Colonic mucosa (tissue), 4 donors: Measurements from ENCODE around the gene EXOC3L2. TPM values are rescaled to one million over a fixed set of nuclear protein-coding genes. Genes with fewer than 3 reads are reported as not detected.
A peak's percentile ranks its signal among the peaks of the same experiment; 100 is the strongest.

Source experiments
- DNase-seq: peaks from one replicate; pipeline ENCODE4 v3.0.0-alpha.2; 2020
- H3K27ac ChIP-seq: fragments of 200-600 bp; one replicate; pipeline ENCODE4 v1.8.0; 2021
- H3K27me3 ChIP-seq: fragments of 200-600 bp; one replicate; pipeline ENCODE4 v1.8.0; 2021
- H3K36me3 ChIP-seq: fragments of 200-600 bp; one replicate; pipeline ENCODE4 v1.8.0; 2021
- H3K4me1 ChIP-seq: fragments of 200-600 bp; one replicate; pipeline ENCODE4 v1.8.0; 2021; ENCODE audit warnings: mild to moderate bottlenecking
- H3K4me3 ChIP-seq: fragments of 200-600 bp; one replicate; pipeline ENCODE4 v1.8.0; 2021
- H3K9ac ChIP-seq, 2 donors: one replicate each; pipeline ENCODE4 v1.7.0; 2013; ENCODE audit warnings: control low read depth in 2 of 2, low read depth in 2 of 2, low read length in 2 of 2
- H3K9me3 ChIP-seq: fragments of 200-600 bp; one replicate; pipeline ENCODE4 v1.8.0; 2021
- intact Hi-C: fragments of 100-400 bp; cut with DNase I; formaldehyde crosslinking; loops from one replicate; pipeline ENCODE4 v1.14.1; 2022
- total RNA-seq, 2 donors: library from RNA; stranded (reverse); fragmentation: NEBNext Ultra II Directional in 1 of 2; extraction: Animal tissue kit (Norgen Biotek cat#: 25700) in 1 of 2; gene quantifications; one replicate each; pipeline ENCODE4 v1.2.1, GENCODE V29; 2021
- TF ChIP-seq, protein P1 (sequence below): fragments of 200-600 bp; IDR thresholded peaks from one replicate; pipeline ENCODE4 v1.8.0; 2022; ENCODE audit warnings: antibody characterized with exemption, mild to moderate bottlenecking
- donor health status: healthy.
- donor health status: DM: no; HTN: no; CAD: no.
- donor health status: DM: no; HTN: no; CAD: no.

EXOC3L2 gene
- total RNA-seq, 2 donors from 2014 or later, result 1.4 to 1.6 TPM

DNA sequence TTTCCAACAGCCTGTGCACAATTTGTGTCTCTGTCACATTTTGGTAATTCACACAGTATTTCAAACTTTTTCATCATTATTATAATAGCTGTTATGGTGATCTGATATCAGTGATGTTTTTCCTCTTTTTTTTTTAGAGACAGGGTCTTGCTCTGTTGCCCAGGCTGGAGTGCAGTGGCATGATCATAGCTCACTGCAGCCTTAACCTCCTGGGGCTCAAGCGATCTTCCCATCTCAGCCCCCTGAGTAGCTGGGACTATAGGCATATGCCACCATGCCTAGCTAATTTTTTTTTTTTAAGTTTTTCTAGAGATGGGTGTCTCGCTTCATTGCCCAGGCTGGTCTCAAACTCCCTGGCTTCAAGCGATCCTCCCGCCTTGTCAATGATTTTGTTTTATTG lies 11.6 kb upstream of the EXOC3L2 start:
- intact Hi-C loops, result no loop called here
- H3K36me3 ChIP-seq, result no peaks in the 10 kb centered on the region
- TF ChIP-seq, protein P1, sequence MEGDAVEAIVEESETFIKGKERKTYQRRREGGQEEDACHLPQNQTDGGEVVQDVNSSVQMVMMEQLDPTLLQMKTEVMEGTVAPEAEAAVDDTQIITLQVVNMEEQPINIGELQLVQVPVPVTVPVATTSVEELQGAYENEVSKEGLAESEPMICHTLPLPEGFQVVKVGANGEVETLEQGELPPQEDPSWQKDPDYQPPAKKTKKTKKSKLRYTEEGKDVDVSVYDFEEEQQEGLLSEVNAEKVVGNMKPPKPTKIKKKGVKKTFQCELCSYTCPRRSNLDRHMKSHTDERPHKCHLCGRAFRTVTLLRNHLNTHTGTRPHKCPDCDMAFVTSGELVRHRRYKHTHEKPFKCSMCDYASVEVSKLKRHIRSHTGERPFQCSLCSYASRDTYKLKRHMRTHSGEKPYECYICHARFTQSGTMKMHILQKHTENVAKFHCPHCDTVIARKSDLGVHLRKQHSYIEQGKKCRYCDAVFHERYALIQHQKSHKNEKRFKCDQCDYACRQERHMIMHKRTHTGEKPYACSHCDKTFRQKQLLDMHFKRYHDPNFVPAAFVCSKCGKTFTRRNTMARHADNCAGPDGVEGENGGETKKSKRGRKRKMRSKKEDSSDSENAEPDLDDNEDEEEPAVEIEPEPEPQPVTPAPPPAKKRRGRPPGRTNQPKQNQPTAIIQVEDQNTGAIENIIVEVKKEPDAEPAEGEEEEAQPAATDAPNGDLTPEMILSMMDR, result no peak
- no peak overlapping the region for H3K4me3 ChIP-seq
- no peaks in the 10 kb centered on the region for H3K9me3 ChIP-seq
- no peak overlapping the region for H3K27ac ChIP-seq
- no peak for DNase-seq
- no peaks in the 10 kb centered on the region for H3K4me1 ChIP-seq
- no peaks in the 10 kb centered on the region for H3K27me3 ChIP-seq
- H3K9ac ChIP-seq, result no peak overlapping the region

- Histone ChIP-seq H3K4me1 (no peaks in the 10 kb centered on the region), H3K4me3 (no peak overlapping the region), H3K27ac (no peak overlapping the region), H3K9me3 (no peaks in the 10 kb centered on the region), H3K36me3 (no peaks in the 10 kb centered on the region), H3K9ac (no peak overlapping the region), H3K27me3 (no peaks in the 10 kb centered on the region)
- TF ChIP-seq, protein P1, result no peak
- no peak for DNase-seq
- intact Hi-C loops, result no loop called here
Measured at GRCh38 chr19:45255611-45256157, 10.5 kb upstream of the EXOC3L2 start.

- no peak for DNase-seq
- intact Hi-C loops, result no loop called here
- TF ChIP-seq, protein P1, result no peak
Measured at GRCh38 chr19:45254044-45254531, 8.9 kb upstream of the EXOC3L2 start.

GRCh38 chr19:45253396-45254027 lies 8.3 kb upstream of the EXOC3L2 start:
- peak overlapping the region in 1 of 2 donors; percentile 47 for H3K9ac ChIP-seq
- H3K36me3 ChIP-seq, result no peaks in the 10 kb centered on the region
- no peaks in the 10 kb centered on the region for H3K9me3 ChIP-seq
- H3K27me3 ChIP-seq, result no peaks in the 10 kb centered on the region
- no peak for DNase-seq
- H3K4me1 ChIP-seq, result peaks cover 3% of the 10 kb centered on the region
- no peak overlapping the region for H3K27ac ChIP-seq
- intact Hi-C loops, result no loop called here
- no peak overlapping the region for H3K4me3 ChIP-seq
- TF ChIP-seq, protein P1, result no peak

More at GRCh38 chr19:45254044-45254531, 8.9 kb upstream of the EXOC3L2 start:
- no peak overlapping the region for H3K27ac ChIP-seq
- no peaks in the 10 kb centered on the region for H3K9me3 ChIP-seq
- H3K9ac ChIP-seq, result no peak overlapping the region
- no peaks in the 10 kb centered on the region for H3K36me3 ChIP-seq
- H3K27me3 ChIP-seq, result no peaks in the 10 kb centered on the region
- H3K4me1 ChIP-seq, result peaks cover 3% of the 10 kb centered on the region
- H3K4me3 ChIP-seq, result no peak overlapping the region

GRCh38 chr19:45251452-45252354 lies 6.5 kb upstream of the EXOC3L2 start:
- Histone ChIP-seq H3K9ac (peak overlapping the region; percentile 63 to 78), H3K4me3 (peak overlapping the region; percentile 81), H3K9me3 (no peaks in the 10 kb centered on the region), H3K36me3 (no peaks in the 10 kb centered on the region), H3K4me1 (peaks cover 3% of the 10 kb centered on the region), H3K27me3 (no peaks in the 10 kb centered on the region), H3K27ac (no peak overlapping the region)
- intact Hi-C loops, result no loop called here
- no peak for DNase-seq
- TF ChIP-seq, protein P1, result no peak
